OCI-LY7 (cell line): ENCODE data around the gene TRANK1. TPM values are rescaled to one million over a fixed set of nuclear protein-coding genes. Genes with fewer than 3 reads are reported as not detected.
A peak's percentile ranks its signal among the peaks of the same experiment; 100 is the strongest.

Experiments used
- BruUV-seq: library from RNA; stranded (reverse); fragments of 400-500 nt; replicated peaks from 2 replicates; lab custom pipeline; 2021; lab: Mats Ljungman, UMichigan
- CTCF ChIA-PET: fragments of 300-600 bp; sonication (Branson Sonifier 250); formaldehyde crosslinking; loops from one replicate; lab custom pipeline; 2022; ENCODE audit warnings: antibody characterized with exemption; ENCODE audit not compliant: unreplicated experiment; lab: Charles Lee
- POLR2A ChIA-PET: fragments of 300-600 bp; sonication (Branson Sonifier 250); formaldehyde crosslinking; loops from one replicate; lab custom pipeline; 2022; ENCODE audit warnings: antibody characterized with exemption; lab: Charles Lee
- DNase-seq: peaks from one replicate; pipeline ENCODE4 v3.0.0-alpha.2; 2015; ENCODE audit warnings: low spot score
- H2AFZ ChIP-seq: fragments of 200-600 bp; sonication (generic), shearing (Covaris generic); 2 replicates; pipeline ENCODE4 v1.6.1; 2014; ENCODE audit warnings: mild to moderate bottlenecking, antibody characterized with exemption, low read length, moderate library complexity
- H3K27ac ChIP-seq: fragments of 200-600 bp; sonication (generic); 2 replicates; pipeline ENCODE4 v1.5.1; 2014; ENCODE audit warnings: mixed run types, low read depth, mild to moderate bottlenecking, moderate library complexity, low read length, inconsistent platforms; ENCODE audit not compliant: poor library complexity, severe bottlenecking
- H3K36me3 ChIP-seq: fragments of 200-600 bp; sonication (generic); 2 replicates; pipeline ENCODE4 v1.6.1; 2014; ENCODE audit warnings: mild to moderate bottlenecking, antibody characterized with exemption, low read length, moderate library complexity, mixed read lengths; ENCODE audit not compliant: insufficient read depth
- H3K4me1 ChIP-seq: fragments of 200-600 bp; sonication (generic); 2 replicates; pipeline ENCODE4 v1.5.1; 2014; ENCODE audit warnings: mild to moderate bottlenecking, low read length; ENCODE audit not compliant: insufficient read depth, poor library complexity, severe bottlenecking
- H3K4me2 ChIP-seq: fragments of 200-600 bp; sonication (generic); 2 replicates; pipeline ENCODE4 v1.6.1; 2014; ENCODE audit warnings: mild to moderate bottlenecking, low read length
- H3K4me3 ChIP-seq: fragments of 200-600 bp; sonication (generic); 2 replicates; pipeline ENCODE4 v1.5.1; 2014; ENCODE audit warnings: mild to moderate bottlenecking, low read depth, low read length; ENCODE audit not compliant: poor library complexity, severe bottlenecking
- H3K79me2 ChIP-seq: fragments of 200-600 bp; sonication (generic); 2 replicates; pipeline ENCODE4 v1.6.1; 2016; ENCODE audit warnings: low read depth, mild to moderate bottlenecking, low read length, moderate library complexity, mixed read lengths; ENCODE audit not compliant: insufficient read depth
- H3K9me2 ChIP-seq: fragments of 200-600 bp; sonication (generic); 2 replicates; pipeline ENCODE4 v1.6.1; 2016; ENCODE audit warnings: mild to moderate bottlenecking, low read length, mixed read lengths; ENCODE audit not compliant: insufficient read depth
- H3K9me3 ChIP-seq: fragments of 200-600 bp; sonication (generic); 2 replicates; pipeline ENCODE4 v1.6.1; 2014; ENCODE audit warnings: mild to moderate bottlenecking, mixed run types, low read length, mixed read lengths
- H4K20me1 ChIP-seq: fragments of 200-600 bp; sonication (generic); 2 replicates; pipeline ENCODE4 v1.6.1; 2014; ENCODE audit warnings: mild to moderate bottlenecking, antibody characterized with exemption, low read length, moderate library complexity, mixed read lengths; ENCODE audit not compliant: insufficient read depth
- CTCF ChIP-seq: fragments of 200-600 bp; sonication (generic); conservative IDR thresholded peaks from 2 replicates; pipeline ENCODE4 v1.5.1; 2014; ENCODE audit warnings: mild to moderate bottlenecking, antibody characterized with exemption, low read length, moderate library complexity, mixed read lengths
- EZH2phosphoT487 ChIP-seq: fragments of 200-600 bp; sonication (generic); IDR thresholded peaks from 2 replicates; pipeline ENCODE4 v1.6.1; 2018; ENCODE audit warnings: low read depth, borderline replicate concordance, mild to moderate bottlenecking, mixed run types, antibody characterized with exemption, low read length, moderate library complexity, mixed read lengths
- intact Hi-C: fragments of 100-400 bp; cut with micrococcal nuclease; formaldehyde crosslinking; loops from one replicate; pipeline ENCODE4 v1.10.0; 2022; ENCODE audit not compliant: unreplicated experiment
- total RNA-seq, 2 experiments: library from RNA; depleted of rRNA in 1 of 2; stranded (reverse); fragments of >200 nt in 1 of 2; shearing (Covaris generic) in 1 of 2; gene quantifications; 2 replicates each; pipeline ENCODE4 v1.2.3, GENCODE V29; 2014 to 2022

Gene TRANK1
- total RNA-seq, 2 experiments from 2014 or later: 34.9 to 57.1 TPM

- Histone ChIP-seq H3K79me2 (no peaks in the 10 kb centered on the region), H3K4me1 (peaks cover 34% of the 10 kb centered on the region), H3K9me3 (no peaks in the 10 kb centered on the region), H3K27ac (no peak overlapping the region), H3K4me2 (no peak overlapping the region), H3K36me3 (peaks cover 29% of the 10 kb centered on the region), H3K4me3 (no peak overlapping the region), H2AFZ (no peak overlapping the region), H4K20me1 (no peaks in the 10 kb centered on the region), H3K9me2 (no peaks in the 10 kb centered on the region)
- TF ChIP-seq EZH2phosphoT487: no peak
- TF ChIP-seq CTCF: no peak
- CTCF ChIA-PET: no interaction called here
- no peak for DNase-seq
- intact Hi-C loops: no loop called here
- POLR2A ChIA-PET: interaction anchor here (0.6 to 1.5 kb wide), 5 partner anchors 8 to 141 kb away, joined by 3 to 4 read pairs (median 3); no protein-coding TSS in a partner anchor
- BruUV-seq: no TSS peak
Observed at GRCh38 chr3:36875397-36875796, 69.5 kb downstream of the TRANK1 start.

- ChIA-PET POLR2A (interaction anchor here (0.7 to 1.5 kb wide), 5 partner anchors 8 to 25 kb away, joined by 3 to 4 read pairs (median 3); no protein-coding TSS in a partner anchor), CTCF (no interaction called here)
- Histone ChIP-seq H2AFZ (no peak overlapping the region), H3K9me3 (no peaks in the 10 kb centered on the region), H3K36me3 (peaks cover 29% of the 10 kb centered on the region), H4K20me1 (no peaks in the 10 kb centered on the region), H3K4me3 (no peak overlapping the region), H3K9me2 (no peaks in the 10 kb centered on the region), H3K4me1 (peaks cover 34% of the 10 kb centered on the region), H3K4me2 (no peak overlapping the region), H3K27ac (no peak overlapping the region), H3K79me2 (no peaks in the 10 kb centered on the region)
- TF ChIP-seq EZH2phosphoT487 (no peak), CTCF (no peak)
- BruUV-seq: no TSS peak
- no peak for DNase-seq
- intact Hi-C loops: no loop called here
Observed at GRCh38 chr3:36874424-36874823, 70.4 kb downstream of the TRANK1 start.

GRCh38 chr3:36871379-36872126 lies 73.3 kb downstream of the TRANK1 start:
- DNase-seq: no peak
- peak; percentile 59 for TF ChIP-seq CTCF
- TF ChIP-seq EZH2phosphoT487: no peak
- no peaks in the 10 kb centered on the region for H3K9me3 ChIP-seq
- no TSS peak for BruUV-seq
- no peaks in the 10 kb centered on the region; the same call in 1 of the 2 replicates for H3K79me2 ChIP-seq
- CTCF ChIA-PET: interaction anchor here (1.1 kb wide), 1 partner anchor 12 kb away, joined by 3 read pairs; no protein-coding TSS in a partner anchor
- no peak overlapping the region for H2AFZ ChIP-seq
- POLR2A ChIA-PET: interaction anchor here (0.6 to 0.7 kb wide), 3 partner anchors 13 to 119 kb away, joined by 3 to 7 read pairs (median 4); no protein-coding TSS in a partner anchor
- no peak overlapping the region for H3K4me2 ChIP-seq
- intact Hi-C loops: no loop called here
- H3K36me3 ChIP-seq: peaks cover 50% of the 10 kb centered on the region
- no peaks in the 10 kb centered on the region for H4K20me1 ChIP-seq
- no peak overlapping the region for H3K4me3 ChIP-seq
- no peak overlapping the region for H3K27ac ChIP-seq
- no peaks in the 10 kb centered on the region for H3K9me2 ChIP-seq
- H3K4me1 ChIP-seq: peaks cover 11% of the 10 kb centered on the region
